ACC112 (cell line): ENCODE results near the gene RAB4B.

Experiments
- H2AFZ ChIP-seq: fragments of 200-600 bp; sonication (generic); one replicate; pipeline ENCODE4 v1.6.0; 2017; ENCODE audit warnings: antibody characterized with exemption, low read length; ENCODE audit not compliant: unreplicated experiment
- H3K27ac ChIP-seq: fragments of 200-600 bp; sonication (generic); 2 replicates; pipeline ENCODE4 v1.5.1; 2014; ENCODE audit warnings: low read depth, mild to moderate bottlenecking, antibody characterized with exemption, low read length, moderate library complexity
- H3K27me3 ChIP-seq: fragments of 200-600 bp; sonication (generic); 2 replicates; pipeline ENCODE4 v1.6.1; 2014; ENCODE audit warnings: mild to moderate bottlenecking, antibody characterized with exemption, low read length, moderate library complexity, mixed read lengths; ENCODE audit not compliant: insufficient read depth
- H3K36me3 ChIP-seq: fragments of 200-600 bp; sonication (generic); 2 replicates; pipeline ENCODE4 v1.6.1; 2016; ENCODE audit warnings: mild to moderate bottlenecking, antibody characterized with exemption, low read length, moderate library complexity, mixed read lengths; ENCODE audit not compliant: insufficient read depth
- H3K4me1 ChIP-seq: fragments of 200-600 bp; sonication (generic); one replicate; pipeline ENCODE4 v1.6.1; 2016; ENCODE audit warnings: low read length, mixed read lengths; ENCODE audit not compliant: insufficient read depth, unreplicated experiment, control insufficient read depth
- H3K4me3 ChIP-seq: fragments of 200-600 bp; sonication (generic); 2 replicates; pipeline ENCODE4 v1.5.1; 2014; ENCODE audit warnings: mild to moderate bottlenecking, low read depth, low read length
- H3K79me2 ChIP-seq: fragments of 200-600 bp; sonication (generic); one replicate; pipeline ENCODE4 v1.6.0; 2016; ENCODE audit warnings: low read length; ENCODE audit not compliant: control insufficient read depth, unreplicated experiment, insufficient read depth

The RAB4B gene

DNA sequence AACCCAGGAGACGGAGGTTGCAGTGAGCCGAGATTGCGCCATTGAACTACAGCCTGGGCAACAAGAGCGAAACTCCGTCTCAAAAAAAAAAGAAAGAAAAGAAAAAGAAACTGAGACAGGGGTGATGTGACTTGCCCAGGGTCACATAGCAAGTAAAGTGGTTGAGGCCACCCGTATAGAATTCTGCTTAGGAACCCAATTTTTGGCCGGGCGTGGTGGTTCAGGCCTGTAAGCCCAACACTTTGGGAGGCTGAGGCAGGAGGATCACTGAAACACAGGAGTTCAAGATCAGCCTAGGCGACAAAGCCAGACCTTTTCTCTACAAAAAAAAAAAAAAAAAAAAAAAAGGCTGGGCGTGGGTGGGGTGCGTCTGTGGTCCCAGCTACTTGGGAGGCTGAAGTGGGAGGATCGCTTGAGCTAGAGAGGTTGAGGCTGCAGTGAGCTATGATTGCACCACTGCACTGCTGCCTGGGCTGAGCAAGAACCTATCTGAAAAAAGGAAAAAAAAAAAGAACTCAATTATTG lies 25.7 kb upstream of the RAB4B start:
- Histone ChIP-seq H3K79me2 (peaks cover 54% of the 10 kb centered on the region), H3K4me1 (peaks cover 19% of the 10 kb centered on the region), H3K27me3 (no peaks in the 10 kb centered on the region), H3K36me3 (0 out of 2 replicates have a peak, but pooled peaks cover 6% of the 10 kb centered on the region), H3K27ac (no peak overlapping the region), H2AFZ (no peak overlapping the region), H3K4me3 (peak overlapping the region; percentile 88)

DNA sequence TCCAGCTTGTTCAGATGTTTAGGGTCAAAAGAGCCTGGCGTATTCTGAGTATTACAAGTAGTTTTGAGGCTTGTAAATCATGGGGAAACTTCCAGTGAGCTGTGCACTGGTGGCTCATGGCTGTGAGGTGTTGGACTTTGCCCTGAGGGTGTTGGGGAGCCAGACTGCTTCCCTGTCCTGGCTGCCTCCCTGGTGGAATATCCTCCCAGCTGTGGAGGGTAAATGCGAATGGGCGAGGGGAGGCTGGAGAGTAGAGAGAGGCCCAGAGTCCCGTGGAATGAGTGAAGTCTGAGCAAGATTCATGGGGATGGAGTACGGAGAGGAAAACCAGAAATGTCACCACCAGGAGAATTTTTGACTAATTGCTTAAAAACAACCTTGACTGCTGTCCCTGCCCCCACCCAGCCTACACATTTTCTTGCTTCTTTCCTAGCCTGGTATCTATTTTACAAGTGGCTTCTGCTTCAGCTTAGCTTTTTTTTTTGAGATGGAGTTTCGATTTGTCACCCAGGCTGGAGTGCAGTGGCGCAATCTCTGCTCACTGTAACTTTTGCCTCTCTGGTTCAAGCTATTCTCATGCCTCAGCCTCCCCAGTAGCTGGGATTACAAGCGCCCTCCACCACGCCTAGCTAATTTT lies 23.3 kb upstream of the RAB4B start:
- no peaks in the 10 kb centered on the region for H3K27me3 ChIP-seq
- H3K4me3 ChIP-seq = peak overlapping the region; percentile 47
- 0 out of 2 replicates have a peak, but pooled peaks cover 10% of the 10 kb centered on the region for H3K36me3 ChIP-seq
- no peak overlapping the region for H2AFZ ChIP-seq
- H3K4me1 ChIP-seq = peaks cover 12% of the 10 kb centered on the region
- H3K27ac ChIP-seq = no peak overlapping the region
- peaks cover 59% of the 10 kb centered on the region for H3K79me2 ChIP-seq

DNA sequence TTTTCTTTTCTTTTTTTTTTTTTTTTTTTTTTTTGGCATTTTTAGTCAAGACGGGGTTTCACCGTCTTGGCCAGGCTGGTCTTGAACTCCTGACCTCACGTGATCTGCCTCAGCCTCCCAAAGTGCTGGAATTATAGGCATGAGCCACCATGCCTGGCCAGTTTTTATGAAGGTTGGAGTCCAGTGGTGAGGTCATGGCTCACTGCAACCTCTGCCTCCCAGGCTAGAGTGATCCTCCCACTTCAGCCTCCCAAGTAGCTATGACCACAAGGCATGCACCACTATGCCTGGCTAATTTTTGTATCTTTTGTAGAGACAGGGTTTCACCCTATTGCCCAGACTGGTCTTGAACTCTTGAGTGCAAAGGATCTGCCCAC lies 22.8 kb upstream of the RAB4B start:
- H3K27me3 ChIP-seq = no peaks in the 10 kb centered on the region
- H3K36me3 ChIP-seq = peaks cover 11% of the 10 kb centered on the region; the same call in 1 of the 2 replicates
- no peak overlapping the region for H3K4me3 ChIP-seq
- H3K27ac ChIP-seq = no peak overlapping the region
- H3K4me1 ChIP-seq = peaks cover 10% of the 10 kb centered on the region
- H3K79me2 ChIP-seq = peaks cover 59% of the 10 kb centered on the region
- H2AFZ ChIP-seq = no peak overlapping the region

DNA sequence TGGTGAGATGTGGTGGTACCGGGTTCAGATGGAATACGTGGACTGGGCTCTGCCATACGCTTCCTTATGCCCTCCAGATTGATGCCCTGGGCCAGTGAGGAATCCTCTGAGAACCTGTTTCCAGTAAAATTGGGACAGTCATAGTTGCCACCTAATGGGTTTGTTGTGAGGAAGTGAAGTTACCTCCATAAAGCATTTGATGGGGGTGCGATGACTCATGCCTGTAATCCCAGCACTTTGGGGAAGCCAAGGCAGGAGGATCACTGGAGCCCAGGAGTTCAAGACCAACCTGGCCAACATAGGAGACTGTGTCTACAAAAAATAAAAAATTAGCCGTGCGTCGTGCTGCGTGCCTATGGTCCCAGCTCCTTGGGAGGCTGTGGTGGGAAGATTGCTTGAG lies 22.3 kb upstream of the RAB4B start:
- Histone ChIP-seq H3K27ac (no peak overlapping the region), H3K4me3 (no peak overlapping the region), H3K79me2 (peaks cover 59% of the 10 kb centered on the region), H3K36me3 (peaks cover 13% of the 10 kb centered on the region; the same call in 1 of the 2 replicates), H3K4me1 (peaks cover 10% of the 10 kb centered on the region), H3K27me3 (no peaks in the 10 kb centered on the region), H2AFZ (no peak overlapping the region)

DNA sequence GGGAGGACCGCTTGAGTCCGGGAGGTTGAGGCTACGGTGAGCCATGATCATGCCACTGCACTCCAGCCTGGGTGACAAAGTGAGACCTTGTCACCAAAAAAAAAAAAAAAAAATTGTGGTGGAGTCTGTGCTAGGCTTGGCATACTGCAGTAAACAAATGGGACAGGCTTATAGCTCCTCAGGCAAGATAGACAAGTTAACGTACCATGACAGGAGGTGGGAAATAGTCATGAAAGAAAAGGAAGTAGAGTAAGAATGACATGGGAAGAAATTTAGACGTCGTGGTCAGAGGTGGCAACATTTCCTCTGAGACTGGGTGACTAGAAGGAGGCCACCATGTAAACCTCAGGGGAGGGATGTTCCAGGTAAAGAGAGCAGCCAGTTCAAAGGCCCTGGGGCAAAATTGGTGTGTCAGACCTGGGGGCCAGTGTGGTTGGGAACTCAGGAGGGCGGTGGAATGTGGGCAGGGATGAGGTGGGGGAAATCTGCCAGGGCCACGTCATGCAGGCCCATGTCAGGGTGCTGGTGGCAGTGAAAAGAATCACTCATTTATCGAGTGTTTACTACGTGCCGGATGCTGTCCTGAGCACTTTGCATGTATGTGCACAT lies 21.4 kb upstream of the RAB4B start:
- H3K4me3 ChIP-seq = no peak overlapping the region
- H2AFZ ChIP-seq = no peak overlapping the region
- no peaks in the 10 kb centered on the region for H3K27me3 ChIP-seq
- peaks cover 10% of the 10 kb centered on the region for H3K4me1 ChIP-seq
- peaks cover 13% of the 10 kb centered on the region; the same call in 1 of the 2 replicates for H3K36me3 ChIP-seq
- no peak overlapping the region for H3K27ac ChIP-seq
- H3K79me2 ChIP-seq = peaks cover 55% of the 10 kb centered on the region

DNA sequence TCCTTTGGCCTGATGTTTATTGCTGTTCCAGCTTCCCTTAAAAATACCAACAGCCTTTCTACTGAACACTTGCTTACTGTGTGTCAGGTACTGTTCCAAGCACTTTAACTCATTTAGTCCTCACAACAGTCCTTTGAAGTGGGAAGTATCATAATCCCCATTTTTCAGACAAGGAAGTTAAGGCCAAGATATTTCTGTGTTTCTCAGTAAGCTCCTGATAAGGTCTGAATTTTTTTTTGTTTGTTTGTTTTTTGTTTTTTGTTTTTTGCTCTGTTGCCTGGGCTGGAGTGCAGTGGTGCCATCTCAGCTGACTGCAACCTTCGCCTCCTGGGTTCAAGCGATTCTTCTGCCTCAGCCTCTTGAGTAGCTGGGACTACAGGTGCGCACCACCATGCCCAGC lies 19.6 kb upstream of the RAB4B start:
- Histone ChIP-seq H3K79me2 (peaks cover 39% of the 10 kb centered on the region), H3K36me3 (peaks cover 15% of the 10 kb centered on the region; the same call in 1 of the 2 replicates), H3K27me3 (no peaks in the 10 kb centered on the region), H3K27ac (no peak overlapping the region), H3K4me1 (peaks cover 10% of the 10 kb centered on the region), H2AFZ (no peak overlapping the region), H3K4me3 (no peak overlapping the region)

DNA sequence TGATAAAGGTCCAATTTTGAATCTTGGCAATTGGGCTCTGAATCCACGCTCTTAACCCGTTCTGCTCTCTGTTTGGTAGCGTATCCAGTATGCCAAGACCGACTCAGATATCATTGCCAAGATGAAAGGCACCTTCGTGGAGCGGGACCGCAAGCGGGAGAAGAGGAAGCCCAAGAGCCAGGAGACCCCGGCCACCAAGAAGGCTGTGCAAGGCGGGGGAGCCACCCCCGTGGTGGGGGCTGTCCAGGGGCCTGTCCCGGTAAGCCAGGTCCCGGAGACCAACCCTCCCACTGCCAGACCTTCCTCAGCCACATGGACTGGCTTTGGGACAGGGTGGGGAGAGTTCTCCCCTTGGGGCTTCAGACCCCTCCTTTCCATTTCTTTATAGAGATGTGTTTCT lies 18.7 kb upstream of the RAB4B start:
- no peaks in the 10 kb centered on the region for H3K27me3 ChIP-seq
- peaks cover 34% of the 10 kb centered on the region for H3K79me2 ChIP-seq
- peaks cover 20% of the 10 kb centered on the region; the same call in 1 of the 2 replicates for H3K36me3 ChIP-seq
- no peak overlapping the region for H2AFZ ChIP-seq
- no peak overlapping the region for H3K27ac ChIP-seq
- H3K4me3 ChIP-seq = no peak overlapping the region
- H3K4me1 ChIP-seq = peaks cover 8% of the 10 kb centered on the region

DNA sequence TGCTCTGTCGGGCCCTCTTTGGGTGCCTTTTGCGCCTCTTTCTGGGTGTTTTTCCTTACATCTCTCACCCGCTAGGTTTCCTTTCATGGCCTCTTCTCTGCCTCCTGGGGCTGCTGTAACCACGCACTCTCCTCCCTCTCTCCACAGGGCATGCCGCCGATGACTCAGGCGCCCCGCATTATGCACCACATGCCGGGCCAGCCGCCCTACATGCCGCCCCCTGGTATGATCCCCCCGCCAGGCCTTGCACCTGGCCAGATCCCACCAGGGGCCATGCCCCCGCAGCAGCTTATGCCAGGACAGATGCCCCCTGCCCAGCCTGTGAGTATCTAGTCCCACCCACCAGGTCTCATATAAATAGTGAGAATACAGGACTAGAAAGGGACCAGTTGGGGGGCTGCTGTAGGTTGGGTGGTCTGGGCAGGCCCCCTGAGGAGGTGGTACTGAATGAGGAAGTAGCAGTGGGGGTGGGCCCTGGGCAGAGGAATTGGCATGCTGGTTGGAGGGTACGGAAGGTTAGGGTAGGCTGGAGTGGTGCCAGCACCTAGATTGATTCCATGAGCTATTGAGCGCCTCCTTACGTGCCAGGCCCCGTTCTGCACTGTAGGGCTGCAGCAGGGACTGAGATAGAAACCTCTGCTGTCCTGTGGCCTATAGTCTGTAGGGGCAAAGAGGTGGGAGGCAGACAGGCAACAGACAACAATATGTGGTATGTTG lies 15.1 kb upstream of the RAB4B start:
- H3K4me1 ChIP-seq = no peaks in the 10 kb centered on the region
- H3K79me2 ChIP-seq = peaks cover 3% of the 10 kb centered on the region
- no peak overlapping the region for H3K4me3 ChIP-seq
- no peak overlapping the region for H3K27ac ChIP-seq
- H2AFZ ChIP-seq = no peak overlapping the region
- H3K36me3 ChIP-seq = peaks cover 14% of the 10 kb centered on the region; the same call in 1 of the 2 replicates
- H3K27me3 ChIP-seq = no peaks in the 10 kb centered on the region

DNA sequence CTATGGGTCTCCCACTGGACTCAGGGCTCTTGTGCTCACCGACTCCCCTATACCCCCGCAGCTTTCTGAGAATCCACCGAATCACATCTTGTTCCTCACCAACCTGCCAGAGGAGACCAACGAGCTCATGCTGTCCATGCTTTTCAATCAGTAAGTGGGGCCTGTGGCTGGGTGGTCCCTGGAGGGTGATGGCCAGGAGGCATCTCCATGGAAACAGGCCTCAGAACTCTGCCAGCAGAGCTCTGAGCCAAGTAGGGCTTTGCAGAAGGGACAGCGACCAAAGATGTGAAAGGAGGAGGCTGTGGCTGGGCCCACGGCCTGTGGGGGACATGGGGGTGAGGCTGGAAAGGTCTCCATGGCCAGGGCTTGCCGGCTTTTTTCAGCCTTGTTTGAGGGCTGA lies 14.5 kb upstream of the RAB4B start:
- Histone ChIP-seq H3K27me3 (no peaks in the 10 kb centered on the region), H3K4me3 (no peak overlapping the region), H3K79me2 (no peaks in the 10 kb centered on the region), H3K27ac (no peak overlapping the region), H3K36me3 (peaks cover 10% of the 10 kb centered on the region; the same call in 1 of the 2 replicates), H3K4me1 (no peaks in the 10 kb centered on the region), H2AFZ (no peak overlapping the region)

DNA sequence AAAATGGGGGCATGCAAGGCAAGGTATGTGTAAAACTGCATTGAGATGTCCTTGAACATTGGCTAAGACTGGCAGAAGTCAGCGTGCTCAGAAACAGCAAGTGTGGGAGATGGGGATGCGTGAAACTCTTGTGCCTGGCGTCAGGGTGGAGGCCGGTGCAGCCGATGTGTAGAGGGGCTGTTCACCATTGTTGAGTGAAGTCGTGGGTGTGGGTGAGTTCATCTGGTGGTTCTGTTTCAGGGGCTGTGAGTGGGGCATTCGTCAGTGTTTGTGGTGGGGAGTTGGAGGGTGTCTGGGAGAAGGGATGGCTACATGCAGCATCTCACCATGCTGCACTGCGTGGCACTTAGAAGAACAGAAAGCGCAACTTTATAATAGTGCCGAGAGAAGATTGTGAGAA lies 14.1 kb upstream of the RAB4B start:
- H2AFZ ChIP-seq = no peak overlapping the region
- H3K4me3 ChIP-seq = no peak overlapping the region
- peaks cover 10% of the 10 kb centered on the region; the same call in 1 of the 2 replicates for H3K36me3 ChIP-seq
- H3K79me2 ChIP-seq = no peaks in the 10 kb centered on the region
- H3K4me1 ChIP-seq = no peaks in the 10 kb centered on the region
- no peak overlapping the region for H3K27ac ChIP-seq
- no peaks in the 10 kb centered on the region for H3K27me3 ChIP-seq
